NCI-H1694 (cell line): ENCODE results near the gene CPA1.

ENCODE experiments used
- DNase-seq: peaks from one replicate; lab custom pipeline; 2025; lab: John Stamatoyannopoulos, UW

The CPA1 gene

GRCh38 chr7:130356121-130356875, 24.0 kb upstream of the CPA1 start:
- DNase-seq: no peak

- no peak for DNase-seq
These were observed 23.2 kb upstream of the CPA1 start for GRCh38 chr7:130356876-130357611.

DNA sequence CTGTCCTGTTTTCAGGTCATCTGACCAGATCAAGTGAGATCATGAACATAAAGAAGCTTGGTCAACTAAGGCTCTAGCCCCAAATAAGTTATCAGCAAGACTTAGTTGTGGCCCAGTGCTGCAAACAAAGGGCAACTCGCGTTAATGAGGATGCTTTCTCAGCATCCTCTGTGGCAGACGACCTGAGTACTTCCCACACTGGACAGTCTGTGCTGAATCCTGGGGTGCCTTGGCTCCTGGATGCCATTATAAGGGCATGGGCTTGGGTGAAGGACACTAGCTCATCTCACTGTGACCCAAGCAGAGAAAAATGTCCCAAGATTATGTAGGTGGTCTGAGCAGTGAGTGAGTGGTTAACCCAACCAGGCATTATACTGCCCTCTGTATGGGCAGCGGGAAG, 21.8 kb upstream of the CPA1 start:
- no peak for DNase-seq

DNA sequence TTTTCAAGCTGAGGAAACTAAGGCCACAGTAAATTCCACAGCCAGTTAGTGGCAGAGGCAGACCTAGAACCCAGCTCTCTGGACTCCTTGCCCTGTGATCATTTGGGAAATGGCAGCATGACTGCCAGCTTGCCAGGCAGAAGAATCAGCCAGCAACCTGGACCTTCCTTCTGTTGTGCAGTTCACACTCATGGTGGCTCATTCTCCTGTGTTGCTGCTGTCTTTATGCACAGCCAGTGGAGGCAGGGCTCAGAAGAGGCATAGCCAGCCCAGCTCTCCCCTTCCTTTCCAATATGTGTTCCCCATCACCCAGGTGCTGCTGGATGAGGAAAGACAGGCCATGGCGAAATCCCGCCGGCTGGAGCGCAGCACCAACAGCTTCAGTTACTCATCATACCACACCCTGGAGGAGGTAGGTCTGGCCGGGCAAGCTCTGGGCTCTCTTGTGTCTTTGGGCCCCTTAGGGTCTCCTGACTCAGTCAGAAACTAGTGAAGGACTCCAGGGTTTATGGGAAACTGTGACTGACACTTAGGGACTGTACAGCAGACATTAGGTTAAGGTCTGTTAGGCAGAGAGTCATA, 20.9 kb upstream of the CPA1 start:
- DNase-seq: no peak

DNA sequence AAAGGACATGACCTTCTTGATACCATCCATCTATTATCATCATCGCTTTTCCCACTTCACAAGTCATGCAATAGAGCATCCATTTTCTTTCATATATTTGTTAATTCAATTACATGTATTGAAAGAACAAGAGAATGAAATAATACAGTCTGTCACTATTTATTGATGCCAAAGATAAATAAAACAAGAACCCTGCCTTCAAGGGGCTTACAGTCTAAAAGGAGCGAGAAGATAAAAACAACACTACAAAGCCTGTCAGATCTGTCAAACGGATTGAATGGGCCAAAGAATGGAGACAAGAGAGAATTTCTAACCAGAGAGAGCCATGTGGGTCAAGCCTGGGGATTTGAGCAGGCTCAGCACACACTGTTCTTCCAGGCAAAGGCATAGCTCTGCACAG, 19.8 kb upstream of the CPA1 start:
- no peak for DNase-seq

DNA sequence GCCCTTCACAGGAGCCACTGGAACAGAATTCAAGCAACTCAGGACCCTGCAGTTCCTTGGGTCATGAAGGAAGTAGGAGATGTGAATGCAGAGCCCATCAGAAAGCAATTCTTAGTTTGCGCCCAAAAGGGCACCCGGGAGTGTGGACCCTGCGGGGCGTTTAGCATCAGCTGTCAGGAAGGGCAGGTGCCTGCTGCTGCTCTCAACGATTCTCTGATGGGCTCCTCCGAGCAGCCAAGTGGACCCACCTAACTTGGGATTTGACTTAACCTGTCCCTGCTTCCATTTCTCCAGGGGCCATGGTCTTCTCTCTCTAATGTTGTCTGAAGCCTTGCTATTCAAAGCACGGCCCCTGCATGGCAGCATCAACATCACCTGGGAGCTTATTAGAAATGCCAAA, 18.6 kb upstream of the CPA1 start:
- no peak for DNase-seq

DNA sequence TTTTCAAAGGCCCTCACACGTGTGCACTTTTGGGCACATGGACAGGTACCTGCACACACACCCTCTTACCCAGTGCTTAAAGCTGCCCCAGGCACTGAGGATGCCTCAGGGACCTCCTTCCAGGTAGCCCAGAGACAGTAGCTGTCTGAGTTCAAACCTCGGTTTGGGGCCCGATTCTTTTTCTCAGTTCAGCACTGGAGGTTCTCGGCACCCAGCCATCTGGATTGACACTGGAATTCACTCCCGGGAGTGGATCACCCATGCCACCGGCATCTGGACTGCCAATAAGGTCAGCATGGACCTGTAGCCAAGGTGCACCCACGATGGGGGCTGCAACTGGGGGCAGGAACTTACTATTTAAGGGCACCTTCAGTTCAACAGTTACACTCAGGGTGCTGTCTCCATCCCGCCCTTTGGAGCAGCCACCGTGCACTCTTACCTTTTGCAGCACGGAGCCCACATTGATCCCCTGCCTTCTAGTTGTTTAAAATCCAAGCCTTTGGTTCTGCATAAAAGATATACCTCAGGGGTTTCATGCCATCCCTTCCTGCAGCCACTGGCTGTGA, 18.0 kb upstream of the CPA1 start:
- no peak for DNase-seq

- no peak for DNase-seq
These were observed 17.1 kb upstream of the CPA1 start for GRCh38 chr7:130363026-130363847.

DNA sequence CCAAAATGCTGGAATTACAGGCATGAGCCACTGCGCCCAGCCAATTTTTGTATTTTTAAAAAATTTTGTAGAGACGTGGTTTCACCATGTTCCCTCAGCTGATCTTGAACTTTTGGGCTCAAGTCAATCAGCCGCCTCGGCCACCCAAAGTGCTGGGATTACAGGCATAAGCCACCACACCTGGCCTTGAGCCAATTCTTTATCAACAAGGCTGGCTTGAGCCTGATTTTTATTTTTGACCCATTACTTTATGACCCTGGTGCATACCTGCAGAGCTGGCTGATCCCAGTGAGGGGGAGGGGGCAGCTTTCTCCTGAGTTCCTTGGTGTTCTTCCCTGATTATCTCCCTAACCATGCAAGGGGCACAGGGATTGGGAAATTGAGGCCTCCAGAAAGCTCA, 15.8 kb upstream of the CPA1 start:
- no peak for DNase-seq

- no peak for DNase-seq
These were observed 15.2 kb upstream of the CPA1 start for GRCh38 chr7:130365088-130365487.

DNA sequence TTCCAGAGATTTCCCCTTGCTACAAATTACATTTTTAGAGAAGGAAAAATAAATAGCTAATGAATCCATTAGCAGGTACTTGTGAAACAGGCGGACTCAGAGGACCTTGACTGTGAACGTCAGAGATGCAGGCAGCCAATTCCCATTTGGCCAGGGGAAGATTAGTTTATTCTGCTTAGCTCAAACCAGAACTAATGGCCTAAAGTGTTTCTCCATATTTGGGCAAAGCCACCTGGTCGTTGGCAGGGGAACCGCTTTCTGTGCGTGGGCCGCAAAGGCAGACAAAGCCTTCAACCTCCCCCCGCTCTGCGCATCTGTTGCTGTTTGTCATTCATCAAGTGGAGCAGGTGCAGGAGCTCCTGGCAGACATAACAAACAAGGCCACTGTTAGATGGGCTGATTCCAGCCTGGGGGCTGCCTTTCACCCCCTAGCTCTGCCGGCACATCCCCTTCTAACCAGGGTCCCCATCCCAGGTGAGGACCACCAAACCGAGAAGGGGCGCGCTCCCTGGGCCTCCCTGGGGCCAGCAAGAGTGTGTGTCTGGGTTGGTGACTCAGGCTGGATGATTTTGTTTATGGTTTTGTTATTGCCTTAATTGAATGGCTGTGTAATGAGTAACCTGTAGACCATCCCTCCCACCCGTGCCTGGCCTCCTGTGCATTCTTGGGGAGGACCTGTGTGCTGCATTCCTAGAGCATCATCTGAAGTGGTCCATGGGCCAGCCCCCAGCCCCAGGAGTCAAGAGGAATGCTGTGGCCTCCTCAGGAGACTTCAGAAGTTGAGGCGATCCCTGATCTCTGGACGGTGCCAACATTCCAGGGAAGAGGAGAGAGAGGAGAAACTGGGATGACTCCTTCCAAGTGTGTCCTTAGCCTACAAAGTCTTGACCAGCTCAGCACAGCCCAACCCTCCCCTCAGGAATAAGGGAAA, 14.5 kb upstream of the CPA1 start:
- DNase-seq: peak; percentile 99

- DNase-seq: no peak
These were observed 13.7 kb upstream of the CPA1 start for GRCh38 chr7:130366564-130366963.

- DNase-seq: no peak
These were observed 13.1 kb upstream of the CPA1 start for GRCh38 chr7:130367088-130367755.

DNA sequence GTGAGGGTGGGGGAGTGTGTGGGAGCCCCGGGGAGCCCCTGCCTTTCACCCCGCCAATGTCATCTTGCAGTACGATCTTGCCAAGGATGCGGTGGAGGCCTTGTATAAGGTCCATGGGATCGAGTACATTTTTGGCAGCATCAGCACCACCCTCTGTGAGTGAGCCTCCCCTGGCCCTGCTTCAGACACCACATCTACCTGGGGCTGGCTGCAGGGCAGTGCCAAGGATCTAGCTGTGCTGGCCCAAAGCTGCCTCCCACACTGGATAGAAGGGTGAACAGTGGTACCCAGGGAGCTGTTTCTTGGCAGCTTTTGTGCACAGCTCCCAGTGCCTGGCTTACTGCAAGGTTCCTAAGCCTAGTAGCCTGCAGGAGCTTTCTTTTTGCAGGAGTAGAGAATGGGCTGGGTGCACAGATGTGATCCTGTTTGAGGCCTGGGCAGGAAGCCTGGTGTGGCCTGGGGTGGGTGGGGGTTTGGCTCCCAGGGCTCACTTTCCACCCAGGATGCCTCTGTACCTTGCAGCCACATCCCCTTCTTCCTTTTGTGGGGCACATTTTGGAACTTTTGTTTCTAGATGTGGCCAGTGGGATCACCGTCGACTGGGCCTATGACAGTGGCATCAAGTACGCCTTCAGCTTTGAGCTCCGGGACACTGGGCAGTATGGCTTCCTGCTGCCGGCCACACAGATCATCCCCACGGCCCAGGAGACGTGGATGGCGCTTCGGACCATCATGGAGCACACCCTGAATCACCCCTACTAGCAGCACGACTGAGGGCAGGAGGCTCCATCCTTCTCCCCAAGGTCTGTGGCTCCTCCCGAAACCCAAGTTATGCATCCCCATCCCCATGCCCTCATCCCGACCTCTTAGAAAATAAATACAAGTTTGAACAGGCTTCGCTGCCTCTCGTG, 12.2 kb upstream of the CPA1 start:
- no peak for DNase-seq

DNA sequence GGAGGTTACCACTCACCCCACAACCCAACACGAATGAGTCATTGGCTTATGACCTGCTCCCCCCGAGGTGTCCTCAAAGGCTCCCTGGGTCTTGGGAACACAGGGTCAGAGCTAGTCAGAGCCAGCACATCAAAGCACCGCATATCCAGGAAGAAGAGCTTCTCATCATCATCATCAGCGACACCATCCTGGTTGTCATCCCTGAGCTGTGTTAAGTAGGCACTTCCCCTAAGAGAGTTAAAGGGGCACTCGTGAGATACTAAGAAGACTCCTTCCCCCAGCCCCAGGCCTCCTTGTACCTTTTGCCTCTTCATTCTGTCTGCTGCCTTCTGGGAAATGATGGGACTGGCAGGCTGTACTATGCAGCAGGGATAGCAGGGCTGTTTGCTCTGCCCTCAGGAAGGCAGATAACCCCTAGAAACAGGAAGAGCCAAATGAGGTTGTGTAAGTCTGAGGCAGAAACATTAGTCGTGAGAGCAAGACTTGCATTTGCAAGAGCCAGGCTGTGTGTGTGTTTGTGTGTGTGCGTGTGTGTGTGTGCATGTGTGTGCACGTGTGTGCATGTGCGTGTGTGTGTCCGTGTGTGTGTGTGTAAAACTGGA, 11.1 kb upstream of the CPA1 start:
- DNase-seq: no peak

GRCh38 chr7:130369831-130370550, 10.3 kb upstream of the CPA1 start:
- no peak for DNase-seq

- DNase-seq: no peak
These were observed 9.2 kb upstream of the CPA1 start for GRCh38 chr7:130371046-130371445.
